Loucy (cell line): ENCODE results near the gene ABCA1.

Source experiments
- H2AFZ ChIP-seq: fragments of 200-600 bp; sonication (generic); 2 replicates; pipeline ENCODE4 v1.6.0; 2016; ENCODE audit warnings: antibody characterized with exemption, mild to moderate bottlenecking, low read length, moderate library complexity
- H3F3A ChIP-seq: fragments of 200-600 bp; 2 replicates; pipeline ENCODE4 v1.6.0; 2016; ENCODE audit warnings: antibody characterized with exemption, low read depth, mild to moderate bottlenecking
- H3K27me3 ChIP-seq: fragments of 200-600 bp; sonication (generic); 2 replicates; pipeline ENCODE4 v1.6.1; 2014; ENCODE audit warnings: low read length, mild to moderate bottlenecking; ENCODE audit not compliant: insufficient read depth, poor library complexity, severe bottlenecking
- H3K36me3 ChIP-seq: fragments of 200-600 bp; sonication (generic); 2 replicates; pipeline ENCODE4 v1.6.1; 2016; ENCODE audit warnings: low read length; ENCODE audit not compliant: insufficient read depth
- H3K4me1 ChIP-seq: fragments of 200-600 bp; sonication (generic); 2 replicates; pipeline ENCODE4 v1.5.1; 2014; ENCODE audit warnings: low read length, mild to moderate bottlenecking; ENCODE audit not compliant: insufficient read depth, poor library complexity, severe bottlenecking
- H3K4me2 ChIP-seq: fragments of 200-600 bp; sonication (generic); 2 replicates; pipeline ENCODE4 v1.6.0; 2014; ENCODE audit warnings: antibody characterized with exemption, low read length, low read depth, mild to moderate bottlenecking; ENCODE audit not compliant: poor library complexity, severe bottlenecking
- H3K4me3 ChIP-seq: fragments of 200-600 bp; sonication (generic); 2 replicates; pipeline ENCODE4 v1.5.1; 2014; ENCODE audit warnings: low read length, mild to moderate bottlenecking, mixed read lengths; ENCODE audit not compliant: poor library complexity, severe bottlenecking
- H3K79me2 ChIP-seq: fragments of 200-600 bp; sonication (generic); 2 replicates; pipeline ENCODE4 v1.6.1; 2014; ENCODE audit warnings: low read length; ENCODE audit not compliant: insufficient read depth
- H3K9ac ChIP-seq: fragments of 200-600 bp; sonication (generic); 2 replicates; pipeline ENCODE4 v1.6.0; 2014; ENCODE audit warnings: mild to moderate bottlenecking, low read depth, low read length, moderate library complexity; ENCODE audit not compliant: poor library complexity, severe bottlenecking
- H3K9me2 ChIP-seq: fragments of 200-600 bp; sonication (generic); replicated peaks from 2 replicates; pipeline ENCODE4 v1.6.1; 2016; ENCODE audit warnings: low read depth, low read length, mixed read lengths
- H3K9me3 ChIP-seq: fragments of 200-600 bp; sonication (generic); 2 replicates; pipeline ENCODE4 v1.6.1; 2014; ENCODE audit warnings: mild to moderate bottlenecking, antibody characterized with exemption, low read length, low read depth; ENCODE audit not compliant: insufficient read depth
- H4K20me1 ChIP-seq: fragments of 200-600 bp; sonication (generic); 2 replicates; pipeline ENCODE4 v1.6.0; 2014; ENCODE audit warnings: antibody characterized with exemption, low read length, mild to moderate bottlenecking; ENCODE audit not compliant: insufficient read depth, poor library complexity, severe bottlenecking
- EZH2phosphoT487 ChIP-seq: fragments of 200-600 bp; IDR thresholded peaks from 2 replicates; pipeline ENCODE4 v1.6.1; 2018; ENCODE audit warnings: antibody characterized with exemption, mild to moderate bottlenecking, moderate library complexity, borderline replicate concordance
- TF ChIP-seq, protein P1 (sequence below): fragments of 200-600 bp; sonication (generic); conservative IDR thresholded peaks from 2 replicates; pipeline ENCODE4 v1.5.1; 2014; ENCODE audit warnings: mild to moderate bottlenecking, antibody characterized with exemption, low read length

Gene ABCA1

DNA sequence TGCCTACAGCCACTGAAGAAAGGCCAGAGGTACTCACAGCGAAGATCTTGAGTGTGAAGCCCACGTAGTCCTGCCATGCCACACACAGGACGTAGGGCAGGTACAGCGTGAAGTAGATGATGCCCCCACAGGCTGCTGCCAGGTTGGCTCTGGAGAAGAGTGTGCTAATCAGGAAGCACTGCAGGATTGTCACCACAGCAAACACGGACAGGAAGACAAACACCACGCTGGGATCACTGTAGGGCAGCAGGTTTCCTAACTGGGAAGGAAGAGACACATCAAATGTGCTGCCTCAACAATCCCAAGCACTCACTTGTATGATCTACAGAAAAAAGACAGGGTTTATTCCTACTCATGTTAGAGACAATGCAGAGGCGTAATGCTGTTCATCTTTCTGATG is 101.0 kb downstream of the ABCA1 start:
- no peaks in the 10 kb centered on the region for H3K9me3 ChIP-seq
- no peaks in the 10 kb centered on the region for H3K9me2 ChIP-seq
- H3K36me3 ChIP-seq, result no peaks in the 10 kb centered on the region
- H3K9ac ChIP-seq, result no peak overlapping the region
- no peak overlapping the region for H3K4me3 ChIP-seq
- H2AFZ ChIP-seq, result no peak overlapping the region
- H4K20me1 ChIP-seq, result no peaks in the 10 kb centered on the region
- no peak for TF ChIP-seq EZH2phosphoT487
- TF ChIP-seq, protein P1, sequence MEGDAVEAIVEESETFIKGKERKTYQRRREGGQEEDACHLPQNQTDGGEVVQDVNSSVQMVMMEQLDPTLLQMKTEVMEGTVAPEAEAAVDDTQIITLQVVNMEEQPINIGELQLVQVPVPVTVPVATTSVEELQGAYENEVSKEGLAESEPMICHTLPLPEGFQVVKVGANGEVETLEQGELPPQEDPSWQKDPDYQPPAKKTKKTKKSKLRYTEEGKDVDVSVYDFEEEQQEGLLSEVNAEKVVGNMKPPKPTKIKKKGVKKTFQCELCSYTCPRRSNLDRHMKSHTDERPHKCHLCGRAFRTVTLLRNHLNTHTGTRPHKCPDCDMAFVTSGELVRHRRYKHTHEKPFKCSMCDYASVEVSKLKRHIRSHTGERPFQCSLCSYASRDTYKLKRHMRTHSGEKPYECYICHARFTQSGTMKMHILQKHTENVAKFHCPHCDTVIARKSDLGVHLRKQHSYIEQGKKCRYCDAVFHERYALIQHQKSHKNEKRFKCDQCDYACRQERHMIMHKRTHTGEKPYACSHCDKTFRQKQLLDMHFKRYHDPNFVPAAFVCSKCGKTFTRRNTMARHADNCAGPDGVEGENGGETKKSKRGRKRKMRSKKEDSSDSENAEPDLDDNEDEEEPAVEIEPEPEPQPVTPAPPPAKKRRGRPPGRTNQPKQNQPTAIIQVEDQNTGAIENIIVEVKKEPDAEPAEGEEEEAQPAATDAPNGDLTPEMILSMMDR, result no peak
- H3K27me3 ChIP-seq, result no peaks in the 10 kb centered on the region
- no peaks in the 10 kb centered on the region for H3F3A ChIP-seq
- H3K4me1 ChIP-seq, result peaks cover 7% of the 10 kb centered on the region
- H3K4me2 ChIP-seq, result no peak overlapping the region
- H3K79me2 ChIP-seq, result no peaks in the 10 kb centered on the region

DNA sequence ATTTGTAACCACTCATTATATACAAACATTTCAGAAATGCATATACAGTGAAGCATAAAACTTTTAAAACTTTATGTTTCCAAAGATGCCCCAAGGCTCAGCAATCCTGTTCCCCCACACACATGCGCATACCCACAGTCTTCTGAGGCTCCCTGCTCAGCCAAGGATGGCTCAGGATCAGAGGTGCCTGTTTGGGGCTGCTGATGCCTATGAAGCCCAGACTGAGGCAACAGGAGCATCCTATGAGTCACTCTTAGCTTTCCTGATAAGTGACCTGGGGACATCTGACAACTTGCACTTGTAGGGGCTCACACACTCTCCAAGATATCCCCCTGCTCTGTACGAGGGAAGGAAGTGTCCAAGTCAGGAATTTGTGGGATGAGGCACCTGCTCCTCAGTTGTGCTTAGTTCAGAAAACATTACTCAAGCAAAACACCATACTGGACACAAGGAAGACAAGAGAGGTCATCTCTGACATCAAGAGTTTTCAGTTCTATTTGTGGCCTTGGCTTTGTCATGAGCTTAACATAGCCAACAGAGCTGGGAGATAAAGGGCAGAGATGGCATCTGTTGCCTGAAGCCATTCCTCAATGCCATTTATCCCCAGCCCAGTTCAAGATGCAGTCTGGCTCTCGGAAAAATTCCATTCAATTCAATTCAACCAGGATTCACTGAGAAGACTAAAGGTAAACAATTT is 101.7 kb downstream of the ABCA1 start:
- Histone ChIP-seq H3K27me3 (no peaks in the 10 kb centered on the region), H3K36me3 (no peaks in the 10 kb centered on the region), H3K4me3 (no peak overlapping the region), H3F3A (no peaks in the 10 kb centered on the region), H3K4me2 (no peak overlapping the region), H3K9me2 (no peaks in the 10 kb centered on the region), H3K4me1 (peaks cover 7% of the 10 kb centered on the region), H3K9ac (no peak overlapping the region), H3K79me2 (no peaks in the 10 kb centered on the region), H2AFZ (no peak overlapping the region), H3K9me3 (no peaks in the 10 kb centered on the region), H4K20me1 (no peaks in the 10 kb centered on the region)
- no peak for TF ChIP-seq EZH2phosphoT487
- TF ChIP-seq, protein P1, result no peak

DNA sequence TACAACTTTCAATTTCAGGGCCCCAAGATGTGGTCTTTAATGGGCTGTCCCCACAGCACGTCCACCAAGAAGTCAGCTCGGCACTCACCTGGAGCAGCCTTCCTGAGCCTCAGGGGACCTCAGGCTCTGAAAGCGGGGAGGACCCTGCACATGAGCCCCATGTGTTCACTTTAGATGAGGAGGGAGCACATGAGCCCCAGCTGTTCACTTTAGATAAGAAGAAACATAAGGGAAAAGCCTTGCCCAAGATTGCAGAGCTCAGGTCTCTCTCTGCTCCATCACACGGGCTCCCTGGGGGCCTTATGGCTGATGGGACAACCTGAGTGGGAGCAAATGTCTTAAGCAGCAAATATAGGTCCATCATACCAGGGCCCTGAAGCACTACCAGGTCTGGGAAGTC is 107.6 kb downstream of the ABCA1 start:
- no peaks in the 10 kb centered on the region for H3K4me1 ChIP-seq
- no peaks in the 10 kb centered on the region for H4K20me1 ChIP-seq
- no peaks in the 10 kb centered on the region for H3F3A ChIP-seq
- H3K79me2 ChIP-seq, result no peaks in the 10 kb centered on the region
- H3K9me2 ChIP-seq, result no peaks in the 10 kb centered on the region
- H3K9me3 ChIP-seq, result no peaks in the 10 kb centered on the region
- no peak overlapping the region for H3K4me2 ChIP-seq
- H2AFZ ChIP-seq, result no peak overlapping the region
- TF ChIP-seq, protein P1, result no peak
- TF ChIP-seq EZH2phosphoT487, result no peak
- H3K36me3 ChIP-seq, result no peaks in the 10 kb centered on the region
- no peak overlapping the region for H3K4me3 ChIP-seq
- no peak overlapping the region for H3K9ac ChIP-seq
- H3K27me3 ChIP-seq, result no peaks in the 10 kb centered on the region
